HepG2 (cell line): ENCODE measurements around the gene OR2W1. TPM values are rescaled to one million over a fixed set of nuclear protein-coding genes. Genes with fewer than 3 reads are reported as not detected.

ENCODE experiments used
- ATAC-seq: fragments of 200-7000 bp; cut with Tn5 transposase; 3 replicates; pipeline ENCODE4 v1.9.1; 2020; ENCODE audit warnings: mild to moderate bottlenecking, moderate library complexity
- BruUV-seq: library from RNA; stranded (reverse); fragments of 400-500 nt; replicated peaks from 2 replicates; lab custom pipeline; 2021; lab: Mats Ljungman, UMichigan
- CTCF ChIA-PET: fragments of 300-600 bp; formaldehyde crosslinking; extraction: SDS; loops from one replicate; lab custom pipeline; 2021; ENCODE audit warnings: low total read pairs, inconsistent platforms, low intra/inter-chr PET ratio; lab: Yijun Ruan, JAX
- POLR2A ChIA-PET: fragments of 350-600 bp; sonication (Branson Sonifier 250); formaldehyde crosslinking; loops from one replicate; lab custom pipeline; 2020; ENCODE audit warnings: antibody characterized with exemption, inconsistent platforms; lab: Yijun Ruan, JAX
- DNase-seq: peaks from one replicate; pipeline ENCODE4 v3.0.0-alpha.2; 2015; ENCODE audit warnings: low spot score
- FAIRE-seq: peaks from 3 replicates; lab custom pipeline; 2011; peaks lifted over from hg19 to GRCh38; lab: Jason Lieb, UNC
- H2AFZ ChIP-seq: one replicate; pipeline ENCODE4 v1.6.1; 2011; ENCODE audit warnings: low read length, inconsistent platforms
- H3K27ac ChIP-seq: fragments of 300-600 bp; 3 replicates; pipeline ENCODE4 v1.8.0; 2011; ENCODE audit warnings: mixed run types, mild to moderate bottlenecking, mixed read lengths, low read length, inconsistent platforms; ENCODE audit not compliant: insufficient read depth; ENCODE audit errors: extremely low read length
- H3K27me3 ChIP-seq, 2 experiments: fragments of 200-600 bp in 1 of 2; 2 replicates in 1 of 2; 3 replicates in 1 of 2; pipeline versions ENCODE4 v1.6.0 to v1.8.0; 2011; ENCODE audit warnings: low read length in 2 of 2, mild to moderate bottlenecking in 2 of 2, moderate library complexity in 2 of 2, inconsistent platforms in 1 of 2; ENCODE audit not compliant: insufficient read depth in 2 of 2, control insufficient read depth in 1 of 2
- H3K36me3 ChIP-seq, 2 experiments: fragments of 200-600 bp in 1 of 2; replicated peaks in 1 of 2; 2 replicates in 1 of 2; 3 replicates in 1 of 2; pipeline versions ENCODE4 v1.5.1 to v1.8.0; 2011; ENCODE audit warnings: low read length in 2 of 2, inconsistent platforms in 1 of 2; ENCODE audit not compliant: insufficient read depth in 2 of 2, control insufficient read depth in 1 of 2
- H3K4me1 ChIP-seq: 2 replicates; pipeline ENCODE4 v1.5.1; 2012; ENCODE audit warnings: low read length, inconsistent platforms; ENCODE audit not compliant: insufficient read depth
- H3K4me2 ChIP-seq: 2 replicates; pipeline ENCODE4 v1.6.0; 2011; ENCODE audit warnings: low read depth, low read length, inconsistent platforms
- H3K4me3 ChIP-seq, 3 experiments: fragments of 200-600 bp in 1 of 3; sonication (generic), shearing (Covaris generic) in 1 of 3; replicated peaks in 1 of 3; 2 replicates each; pipeline ENCODE4 v1.5.1; 2011 to 2016; ENCODE audit warnings: low read length in 3 of 3, inconsistent platforms in 2 of 3, low read depth in 2 of 3, mild to moderate bottlenecking in 2 of 3, control low read depth in 1 of 3, mixed read lengths in 1 of 3; ENCODE audit not compliant: insufficient read depth in 1 of 3
- H3K79me2 ChIP-seq: one replicate; pipeline ENCODE4 v1.6.1; 2011; ENCODE audit warnings: low read length, inconsistent platforms; ENCODE audit not compliant: insufficient read depth
- H3K9ac ChIP-seq: 2 replicates; pipeline ENCODE4 v1.6.0; 2011; ENCODE audit warnings: mild to moderate bottlenecking, low read depth, low read length, inconsistent platforms; ENCODE audit not compliant: insufficient read depth
- H3K9me3 ChIP-seq: 2 replicates; pipeline ENCODE4 v1.5.1; 2012; ENCODE audit warnings: mild to moderate bottlenecking, low read length
- H4K20me1 ChIP-seq: 2 replicates; pipeline ENCODE4 v1.6.0; 2011; ENCODE audit warnings: inconsistent platforms, mild to moderate bottlenecking, low read length, moderate library complexity; ENCODE audit not compliant: insufficient read depth
- ATF2 ChIP-seq: sonication (generic); formaldehyde crosslinking; IDR thresholded peaks from 2 replicates; pipeline ENCODE4 v1.4.0; 2020; ENCODE audit warnings: missing genetic modification reagents
- DNMT3B ChIP-seq: conservative IDR thresholded peaks from 2 replicates; pipeline ENCODE4 v1.6.1; 2016; ENCODE audit warnings: missing biosample characterization, control low read depth
- PCBP2 ChIP-seq: fragments of 200-400 bp; formaldehyde crosslinking; optimal IDR thresholded peaks from 2 replicates; pipeline ENCODE3; 2018; ENCODE audit warnings: low read length, low read depth; ENCODE audit not compliant: poor library complexity, severe bottlenecking
- PTBP1 ChIP-seq: fragments of 200-400 bp; formaldehyde crosslinking; IDR thresholded peaks from 2 replicates; pipeline ENCODE4 v1.6.1; 2018; ENCODE audit warnings: low read length, low read depth; ENCODE audit not compliant: poor library complexity, severe bottlenecking
- RERE ChIP-seq: IDR thresholded peaks from 2 replicates; pipeline ENCODE4 v1.6.1; 2016; ENCODE audit warnings: low read depth, missing genetic modification reagents, missing compliant biosample characterization
- SRY ChIP-seq: sonication (generic); formaldehyde crosslinking; IDR thresholded peaks from 2 replicates; pipeline ENCODE4 v1.8.0; 2022; ENCODE audit warnings: mild to moderate bottlenecking, missing genetic modification reagents
- ZBED4 ChIP-seq: sonication (generic); formaldehyde crosslinking; IDR thresholded peaks from 2 replicates; pipeline ENCODE4 v1.4.0; 2020; ENCODE audit warnings: missing genetic modification reagents, borderline replicate concordance
- ZNF10 ChIP-seq: sonication (generic); formaldehyde crosslinking; IDR thresholded peaks from 2 replicates; pipeline ENCODE4 v1.4.0; 2020; ENCODE audit warnings: mild to moderate bottlenecking, low read depth, missing genetic modification reagents, borderline replicate concordance
- ZNF253 ChIP-seq: sonication (generic); formaldehyde crosslinking; IDR thresholded peaks from 2 replicates; pipeline ENCODE4 v1.8.0; 2022; ENCODE audit warnings: mild to moderate bottlenecking, missing genetic modification reagents, borderline replicate concordance
- ZNF326 ChIP-seq: sonication (generic); formaldehyde crosslinking; IDR thresholded peaks from 2 replicates; pipeline ENCODE4 v1.4.0; 2020; ENCODE audit warnings: missing genetic modification reagents, borderline replicate concordance
- ZNF367 ChIP-seq: sonication (generic); formaldehyde crosslinking; IDR thresholded peaks from 2 replicates; pipeline ENCODE4 v1.4.0; 2020; ENCODE audit warnings: missing genetic modification reagents, borderline replicate concordance
- ZNF670 ChIP-seq: sonication (generic); formaldehyde crosslinking; IDR thresholded peaks from 2 replicates; pipeline ENCODE4 v1.8.0; 2022; ENCODE audit warnings: mild to moderate bottlenecking, missing genetic modification reagents, borderline replicate concordance
- ZNF691 ChIP-seq: sonication (generic); formaldehyde crosslinking; IDR thresholded peaks from 2 replicates; pipeline ENCODE4 v1.4.0; 2020; ENCODE audit warnings: missing genetic modification reagents, low read depth, mild to moderate bottlenecking, borderline replicate concordance
- WGBS: methylation state at CpG from one replicate; pipeline ENCODE4 v1.1.6; 2017; ENCODE audit warnings: low lambda C conversion rate; 5-methylcytosine and 5-hydroxymethylcytosine counted together
- in situ Hi-C: cut with HindIII; loops from 2 replicates; pipeline ENCODE4 v1.10.0; 2017; ENCODE audit warnings: low pct_unique_long_range_greater_than_20kb; ENCODE audit not compliant: extremely low pct_ligation_motif_present
- intact Hi-C: fragments of 100-400 bp; cut with micrococcal nuclease; formaldehyde crosslinking; loops from one replicate; pipeline ENCODE4 v1.10.0; 2022; ENCODE audit not compliant: unreplicated experiment
- polyA plus RNA-seq, 8 experiments: library from polyadenylated mRNA; depleted of rRNA in 3 of 8; stranded (reverse) in 7 of 8; unstranded in 1 of 8; fragments of >200 nt; fragmentation: Illumina TruSeq in 4 of 8; extraction: Trizol in 4 of 8; gene quantifications; 2 replicates each; pipeline versions ENCODE4 v1.2.1 to v1.2.3, GENCODE V29; 2011 to 2016; ENCODE audit warnings: low read depth in 4 of 8, missing spikeins in 1 of 8, mixed read lengths in 1 of 8; ENCODE audit not compliant: insufficient read depth in 1 of 8
- total RNA-seq, 5 experiments: library from RNA; depleted of rRNA; stranded (reverse); fragments of >200 nt; fragmentation: Illumina TruSeq; extraction: Trizol; gene quantifications; 2 replicates each; pipeline ENCODE4 v1.2.3, GENCODE V29; 2016; ENCODE audit warnings: low read depth in 1 of 5

The OR2W1 gene
- total and polyA plus RNA-seq, 2 of the 13 experiments (the other 11 are each of a cell fraction or from before 2014, with no cell fraction given): not detected

- H3K36me3 ChIP-seq: no peaks in the 10 kb centered on the region
- H3K27me3 ChIP-seq: no peaks in the 10 kb centered on the region
- intact Hi-C loops: no loop called here
- H3K9me3 ChIP-seq: no peaks in the 10 kb centered on the region
- no peak for ATAC-seq
- no peaks in the 10 kb centered on the region for H3K4me1 ChIP-seq
- no peaks in the 10 kb centered on the region for H4K20me1 ChIP-seq
- in situ Hi-C loops: no loop called here
- no peak for DNase-seq
- POLR2A ChIA-PET: no interaction called here
- no TSS peak for BruUV-seq
- 74% methylated on average over 13 of the region's 13 CpGs for WGBS
- no peak overlapping the region for H3K27ac ChIP-seq
- FAIRE-seq: no peak
- no peak overlapping the region for H3K9ac ChIP-seq
- no peak overlapping the region for H3K4me2 ChIP-seq
- no peak overlapping the region for H2AFZ ChIP-seq
- CTCF ChIA-PET: no interaction called here
- no peak overlapping the region for H3K4me3 ChIP-seq
- H3K79me2 ChIP-seq: no peaks in the 10 kb centered on the region
- no peak for TF ChIP-seq PCBP2
- no peak for TF ChIP-seq ATF2 (CRISPR knock-in tag)
- no peak for TF ChIP-seq DNMT3B
- TF ChIP-seq RERE (CRISPR knock-in tag): no peak
- TF ChIP-seq ZNF326 (CRISPR knock-in tag): no peak
- no peak for TF ChIP-seq ZBED4 (CRISPR knock-in tag)
- TF ChIP-seq ZNF10 (CRISPR knock-in tag): no peak
- TF ChIP-seq ZNF367 (CRISPR knock-in tag): no peak
- TF ChIP-seq ZNF691 (CRISPR knock-in tag): no peak
- no peak for TF ChIP-seq ZNF253
- TF ChIP-seq SRY (CRISPR knock-in tag): no peak
- no peak for TF ChIP-seq ZNF670
- TF ChIP-seq PTBP1: no peak
Observed at GRCh38 chr6:29028821-29029220, 16.2 kb downstream of the OR2W1 start.
